RPMI7951 (cell line): Measurements from ENCODE around the gene RPL34. TPM values are rescaled to one million over a fixed set of nuclear protein-coding genes. Genes with fewer than 3 reads are reported as not detected.
A peak's percentile ranks its signal among the peaks of the same experiment; 100 is the strongest.

ENCODE experiments used
- DNase-seq: peaks from one replicate; pipeline ENCODE4 v3.0.0-alpha.2; 2012; ENCODE audit warnings: low read depth
- total RNA-seq: library from RNA; depleted of rRNA; stranded (reverse); fragments of >200 nt; shearing (Covaris generic); gene quantifications from 2 replicates; pipeline ENCODE4 v1.2.3, GENCODE V29; 2014; rRNA removed

The RPL34 gene
- total RNA-seq, 1 experiment from 2014 or later: 798 TPM

GRCh38 chr4:108624263-108625056, 4.1 kb downstream of the RPL34 start:
- DNase-seq: no peak

GRCh38 chr4:108626056-108626455, 5.7 kb downstream of the RPL34 start:
- DNase-seq: no peak

GRCh38 chr4:108628411-108628810, 8.0 kb downstream of the RPL34 start:
- DNase-seq: no peak

GRCh38 chr4:108635070-108635655, 14.8 kb downstream of the RPL34 start:
- DNase-seq: peak; percentile 22

GRCh38 chr4:108636246-108636645, 15.9 kb downstream of the RPL34 start:
- peak; percentile 36 for DNase-seq

- DNase-seq: no peak
These were observed 17.5 kb downstream of the RPL34 start for GRCh38 chr4:108637856-108638255.

- DNase-seq: peak; percentile 87
These were observed 23.9 kb downstream of the RPL34 start for GRCh38 chr4:108644237-108644636.

GRCh38 chr4:108646706-108647105, 26.3 kb downstream of the RPL34 start:
- no peak for DNase-seq

- DNase-seq: no peak
These were observed 29.5 kb downstream of the RPL34 start for GRCh38 chr4:108649863-108650211.

DNA sequence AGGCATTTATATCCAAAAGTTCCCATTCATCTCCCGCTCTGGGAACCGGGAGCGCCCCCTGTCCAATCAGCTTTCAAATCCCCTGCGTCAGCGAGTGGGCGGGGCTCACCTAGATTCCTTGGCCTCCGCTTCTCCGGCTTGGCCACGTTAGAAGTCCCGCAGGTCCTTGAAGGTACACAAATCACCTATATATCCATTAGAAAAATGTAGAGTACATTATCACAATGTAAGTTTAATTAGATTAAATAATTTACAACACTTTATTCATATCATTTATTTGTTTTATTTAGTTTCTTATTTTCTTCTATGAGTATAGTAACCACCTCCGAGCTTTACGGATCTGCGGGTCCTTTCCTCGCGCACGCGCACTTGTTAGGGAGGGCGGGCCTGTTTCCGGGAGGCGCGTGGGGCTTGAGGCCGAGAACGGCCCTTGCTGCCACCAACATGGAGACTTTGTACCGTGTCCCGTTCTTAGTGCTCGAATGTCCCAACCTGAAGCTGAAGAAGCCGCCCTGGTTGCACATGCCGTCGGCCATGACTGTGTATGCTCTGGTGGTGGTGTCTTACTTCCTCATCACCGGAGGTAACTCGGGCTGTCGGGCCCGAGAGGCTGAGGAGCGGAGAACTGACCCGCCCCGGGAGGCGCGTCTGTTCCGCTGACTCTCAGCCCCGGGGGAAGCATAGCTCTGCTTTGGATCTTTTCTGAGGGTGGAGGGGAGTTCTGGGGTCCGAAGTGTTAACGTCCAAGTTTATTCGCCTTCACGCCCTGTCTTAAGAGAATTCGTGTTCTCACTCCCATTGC, 30.0 kb downstream of the RPL34 start, which contains the start of gene OSTC:
OSTC (plus strand) TSS at position 388 of the 802 bp plus-strand sequence; CDS start at position 445, 57 bp downstream.
- DNase-seq: peak; percentile 94

- DNase-seq: peak; percentile 46
These were observed 30.8 kb downstream of the RPL34 start for GRCh38 chr4:108651014-108651791.

DNA sequence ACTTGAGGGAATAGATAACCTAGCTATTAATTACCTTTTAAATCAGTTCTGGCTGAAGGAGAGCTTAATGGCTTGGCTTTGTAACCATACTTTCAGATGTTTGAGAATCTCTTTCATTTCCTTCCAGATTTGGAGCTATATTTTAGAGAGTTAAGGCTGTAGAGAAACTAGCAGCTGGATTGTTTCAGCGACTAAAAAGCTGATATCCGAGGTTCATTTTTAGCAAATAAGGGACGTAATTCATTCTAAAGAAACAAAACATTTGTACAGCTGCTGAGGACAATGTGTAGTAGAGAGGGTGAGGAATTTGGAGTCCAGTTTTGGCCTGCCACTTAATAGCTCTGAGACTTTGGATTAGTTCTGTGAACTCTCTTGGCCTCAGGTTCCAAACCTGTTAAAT, 42.3 kb downstream of the RPL34 start:
- DNase-seq: no peak

DNA sequence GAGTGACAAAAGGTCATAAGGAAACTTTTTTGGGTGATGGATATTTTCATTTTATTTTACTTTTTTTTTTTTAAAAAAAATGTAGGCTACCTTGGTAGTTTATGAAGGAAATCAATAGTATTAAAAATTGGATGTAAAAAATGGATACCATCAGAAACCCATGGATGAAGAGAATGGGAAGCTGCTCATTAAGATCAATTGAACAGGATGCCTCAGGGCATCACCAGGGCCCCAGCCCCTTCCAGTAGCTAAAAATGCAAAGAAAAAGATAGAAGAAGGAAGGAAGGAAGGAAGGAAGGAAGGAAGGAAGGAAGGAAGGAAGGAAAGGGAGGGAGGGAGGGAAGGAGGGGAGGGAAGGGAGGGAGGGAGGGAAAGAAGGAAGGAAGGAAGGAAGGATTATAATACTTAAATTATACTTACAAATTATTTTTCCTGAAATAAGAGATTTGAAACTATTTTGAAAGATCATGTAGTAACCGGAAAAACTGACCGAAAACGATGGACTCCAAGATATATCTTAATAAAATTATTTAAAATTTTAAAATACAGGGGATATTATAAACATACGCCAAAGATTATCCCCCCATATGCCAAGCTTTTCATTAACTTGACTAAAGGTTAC, 54.1 kb downstream of the RPL34 start:
- DNase-seq: no peak

Other genes with a start within 250 kb of the RPL34 start
- gene OSTC, start 30.0 kb downstream of the RPL34 start, total RNA-seq: 257 and 281 TPM in 2 replicates
- under 0.01 TPM in 1 of 2 replicates, not detected in the other for gene ETNPPL, start 142.5 kb downstream of the RPL34 start, total RNA-seq